ENCODE data around the gene GAS6.

DNA sequence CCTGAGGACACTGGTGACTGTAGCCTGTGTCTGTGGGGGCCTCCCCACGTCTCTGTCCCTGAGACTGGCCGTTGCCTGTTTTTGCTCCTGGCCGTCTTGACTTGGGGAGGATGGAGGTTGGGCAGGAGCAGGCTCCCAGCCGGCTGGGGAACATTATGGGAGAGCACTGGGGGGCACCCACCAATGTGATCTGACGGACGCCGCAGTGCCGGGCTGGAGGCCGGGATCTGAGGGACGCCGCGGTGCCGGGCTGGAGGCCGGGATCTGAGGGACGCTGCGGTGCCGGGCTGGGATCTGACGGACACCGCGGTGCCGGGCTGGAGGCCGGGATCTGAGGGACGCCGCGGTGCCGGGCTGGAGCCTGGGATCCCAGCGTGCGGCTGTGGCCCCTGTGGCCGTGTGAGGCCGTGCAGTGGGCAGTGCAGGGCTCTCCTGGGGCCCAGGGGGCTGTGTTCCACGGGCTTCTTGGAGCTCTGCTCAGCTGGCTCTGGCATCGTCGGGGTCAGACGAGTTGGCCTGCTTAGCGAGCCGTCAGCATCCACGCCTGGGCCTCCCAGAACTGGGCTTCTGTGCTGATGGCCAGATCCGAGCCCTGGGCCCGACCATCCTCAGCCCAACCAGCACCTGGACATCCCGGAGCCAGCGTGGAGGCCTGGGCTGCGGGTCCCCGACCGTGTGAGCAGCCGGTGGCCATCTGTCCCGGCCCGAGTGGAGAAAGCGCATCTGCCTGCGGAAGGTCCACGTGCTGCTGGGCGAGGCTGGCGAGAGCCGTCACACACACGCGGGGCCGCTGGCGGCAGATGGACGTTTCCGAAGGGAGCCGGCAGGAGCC is 45.8 kb downstream of the GAS6 start:
- TF ChIP-seq, protein P1, sequence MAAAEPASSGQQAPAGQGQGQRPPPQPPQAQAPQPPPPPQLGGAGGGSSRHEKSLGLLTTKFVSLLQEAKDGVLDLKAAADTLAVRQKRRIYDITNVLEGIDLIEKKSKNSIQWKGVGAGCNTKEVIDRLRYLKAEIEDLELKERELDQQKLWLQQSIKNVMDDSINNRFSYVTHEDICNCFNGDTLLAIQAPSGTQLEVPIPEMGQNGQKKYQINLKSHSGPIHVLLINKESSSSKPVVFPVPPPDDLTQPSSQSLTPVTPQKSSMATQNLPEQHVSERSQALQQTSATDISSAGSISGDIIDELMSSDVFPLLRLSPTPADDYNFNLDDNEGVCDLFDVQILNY (CRISPR knock-in tag; IDR thresholded peaks at IDR 0.05) = no peak
- no peak for TF ChIP-seq PRMT5 (CRISPR knock-in tag; IDR thresholded peaks at IDR 0.05)

Data from K562 (cell line).